ENCODE measurements around the gene UBN2.
"Not testable (repeated sequence)": the region's sequence is repeated elsewhere in the genome, so short reads cannot be mapped to it uniquely, and the experiment has no call there.

UBN2 gene

DNA sequence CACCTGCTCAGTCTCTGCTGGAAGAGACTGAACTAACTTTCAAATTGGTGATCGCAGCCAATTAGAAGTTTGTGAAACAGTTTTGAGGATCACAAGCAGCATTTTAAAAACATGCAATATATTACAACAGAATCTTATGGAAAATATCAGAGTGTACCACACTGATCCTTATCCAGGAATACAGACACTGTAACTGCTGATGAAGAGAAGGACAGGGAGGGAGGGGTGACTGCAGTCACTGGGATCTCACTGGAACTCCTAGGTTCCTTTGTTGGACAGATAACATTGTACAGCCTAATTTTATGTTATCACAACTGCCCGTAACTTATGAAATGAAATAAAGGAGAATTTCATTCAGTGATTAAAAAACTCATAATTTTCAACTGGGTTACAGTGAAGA, 6.8 kb upstream of the UBN2 start:
- peaks cover 4% of the 10 kb centered on the region for H3K36me3 Mint-ChIP-seq
- H3K9me3 Mint-ChIP-seq: no peaks in the 10 kb centered on the region
- DNase-seq (ENCODE audit: low spot score in 2 of 2) (no peak), ATAC-seq (ENCODE audit: low read depth) (no peak)
- H3K4me1 Mint-ChIP-seq: no peaks in the 10 kb centered on the region
- no peak overlapping the region for H3K4me3 Mint-ChIP-seq
- no peak overlapping the region for H3K27ac Mint-ChIP-seq
- peaks cover 10% of the 10 kb centered on the region for H3K27me3 Mint-ChIP-seq

DNA sequence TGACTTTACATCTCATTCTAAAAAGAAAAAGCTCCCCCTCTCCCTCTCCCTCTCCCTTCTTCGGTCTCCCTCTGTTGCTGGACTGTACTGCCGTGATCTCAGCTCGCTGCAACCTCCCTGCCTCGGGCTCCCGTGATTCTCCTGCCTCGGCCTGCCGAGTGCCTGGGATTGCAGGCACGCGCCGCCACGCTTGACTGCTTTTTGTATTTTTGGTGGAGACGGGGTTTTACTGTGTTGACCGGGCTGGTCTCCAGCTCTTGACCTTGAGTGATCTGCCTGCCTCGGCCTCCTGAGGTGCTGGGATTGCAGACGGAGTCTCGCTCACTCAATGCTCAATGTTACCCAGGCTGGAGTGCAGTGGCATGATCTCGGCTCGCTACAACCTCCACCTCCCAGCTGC, 6.2 kb upstream of the UBN2 start:
- not testable (repeated sequence) for DNase-seq (ENCODE audit: low spot score in 2 of 2); H3K9me3 Mint-ChIP-seq; H3K4me3 Mint-ChIP-seq; ATAC-seq (ENCODE audit: low read depth); H3K36me3 Mint-ChIP-seq; H3K27me3 Mint-ChIP-seq; H3K4me1 Mint-ChIP-seq; H3K27ac Mint-ChIP-seq

DNA sequence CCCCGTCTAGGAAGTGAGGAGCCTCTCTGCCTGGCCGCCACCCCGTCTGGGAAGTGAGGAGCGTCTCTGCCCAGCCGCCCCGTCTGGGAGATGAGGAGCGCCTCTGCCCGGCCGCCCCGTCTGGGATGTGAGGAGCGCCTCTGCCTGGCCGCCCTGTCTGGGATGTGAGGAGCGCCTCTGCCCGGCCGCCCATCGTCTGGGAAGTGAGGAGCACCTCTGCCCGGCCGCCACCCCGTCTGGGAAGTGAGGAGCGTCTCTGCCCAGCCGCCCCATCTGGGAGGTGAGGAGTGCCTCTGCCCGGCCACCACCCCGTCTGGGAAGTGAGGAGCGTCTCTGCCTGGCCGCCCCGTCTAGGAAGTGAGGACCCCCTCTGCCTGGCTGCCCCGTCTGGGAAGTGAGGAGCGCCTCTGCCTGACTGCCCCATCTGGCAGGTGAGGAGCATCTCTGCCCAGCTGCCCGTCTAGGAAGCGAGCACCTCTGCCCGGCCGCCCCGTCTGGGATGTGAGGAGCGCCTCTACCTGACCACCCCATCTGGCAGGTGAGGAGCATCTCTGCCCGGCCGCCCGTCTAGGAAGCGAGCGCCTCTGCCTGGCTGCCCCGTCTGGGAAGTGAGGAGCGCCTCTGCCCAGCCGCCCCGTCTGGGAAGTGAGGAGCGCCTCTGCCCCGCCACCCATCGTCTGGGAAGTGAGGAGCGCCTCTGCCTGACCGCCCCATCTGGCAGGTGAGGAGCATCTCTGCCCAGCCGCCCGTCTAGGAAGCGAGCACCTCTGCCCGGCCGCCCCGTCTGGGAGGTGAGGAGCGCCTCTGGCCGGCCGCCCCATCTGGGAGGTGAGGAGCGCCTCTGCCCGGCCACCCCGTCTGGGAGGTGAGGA, 5.5 kb upstream of the UBN2 start:
- H3K27ac Mint-ChIP-seq; H3K4me1 Mint-ChIP-seq; H3K27me3 Mint-ChIP-seq; ATAC-seq (ENCODE audit: low read depth); H3K9me3 Mint-ChIP-seq; DNase-seq (ENCODE audit: low spot score in 2 of 2); H3K36me3 Mint-ChIP-seq; H3K4me3 Mint-ChIP-seq: not testable (repeated sequence)

GRCh38 chr7:139226158-139226515, 4.9 kb upstream of the UBN2 start:
- not testable (repeated sequence) for H3K4me1 Mint-ChIP-seq; H3K27me3 Mint-ChIP-seq; H3K9me3 Mint-ChIP-seq; H3K4me3 Mint-ChIP-seq; ATAC-seq (ENCODE audit: low read depth); H3K36me3 Mint-ChIP-seq; H3K27ac Mint-ChIP-seq; DNase-seq (ENCODE audit: low spot score in 2 of 2)

DNA sequence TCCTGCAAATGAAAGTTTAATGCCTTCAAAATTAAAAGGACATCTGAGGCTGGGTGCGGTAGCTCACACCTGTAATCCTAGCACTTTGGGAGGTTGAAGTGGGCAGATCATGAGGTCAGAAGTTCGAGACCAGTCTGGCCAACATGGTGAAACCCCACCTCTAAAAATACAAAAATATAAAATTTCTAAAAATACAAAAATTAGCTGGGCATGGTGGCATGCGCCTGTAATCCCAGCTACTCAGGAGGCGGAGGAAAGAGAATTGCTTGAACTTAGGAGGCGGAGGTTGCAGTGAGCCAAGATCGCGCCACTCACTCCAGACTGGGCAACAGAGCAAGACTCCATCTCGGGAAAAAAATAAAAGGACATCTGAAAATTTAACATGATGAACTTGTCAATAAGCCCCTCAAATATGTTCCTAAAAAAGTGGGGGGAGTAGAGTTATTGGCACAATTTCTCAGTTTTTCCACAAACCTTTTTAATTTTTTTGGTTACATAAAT, 4.0 kb upstream of the UBN2 start:
- H3K27me3 Mint-ChIP-seq; DNase-seq (ENCODE audit: low spot score in 2 of 2); H3K36me3 Mint-ChIP-seq; H3K4me3 Mint-ChIP-seq; ATAC-seq (ENCODE audit: low read depth); H3K9me3 Mint-ChIP-seq; H3K27ac Mint-ChIP-seq; H3K4me1 Mint-ChIP-seq: not testable (repeated sequence)

DNA sequence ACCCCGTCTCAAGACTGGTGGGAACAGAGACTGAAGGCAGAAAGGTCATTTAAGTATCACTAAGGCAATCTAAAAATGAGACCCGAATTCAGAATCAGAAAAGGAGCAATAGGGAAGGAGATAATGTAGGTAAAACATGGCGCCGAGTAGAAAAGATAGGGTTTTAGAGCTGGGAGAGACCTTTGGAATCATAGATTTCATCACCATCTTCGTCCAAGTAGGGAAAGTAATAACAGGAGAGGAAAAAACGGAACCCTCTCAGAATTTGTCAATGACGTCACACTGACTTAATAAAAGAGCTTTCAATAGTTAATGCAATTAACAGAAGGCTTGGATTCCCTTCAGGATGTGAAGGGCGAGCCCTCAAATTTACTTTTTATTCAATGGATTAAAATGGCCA, 1.0 kb upstream of the UBN2 start:
- Mint-ChIP-seq H3K27me3 (no peaks in the 10 kb centered on the region), H3K9me3 (no peaks in the 10 kb centered on the region), H3K4me3 (peak overlapping the region; percentile 76), H3K4me1 (peaks cover 12% of the 10 kb centered on the region), H3K36me3 (no peaks in the 10 kb centered on the region), H3K27ac (peak overlapping the region; percentile 13)
- ATAC-seq (ENCODE audit: low read depth): no peak
- DNase-seq (ENCODE audit: low spot score in 2 of 2): no peak

DNA sequence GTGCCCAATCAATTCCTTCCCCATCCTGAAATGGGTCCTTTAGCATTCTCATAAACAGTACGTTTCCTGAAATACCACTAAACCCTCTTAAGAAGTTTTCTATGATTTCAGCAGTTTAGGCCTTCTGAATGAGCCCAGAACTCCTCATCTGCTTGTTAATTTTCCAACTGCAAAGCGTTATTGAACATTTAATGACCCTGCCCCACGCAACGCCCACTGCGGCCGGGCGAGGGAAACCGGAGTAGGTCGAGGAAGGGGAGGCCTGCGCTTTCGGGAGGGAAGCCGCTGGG, 608 bp upstream of the UBN2 start:
- Mint-ChIP-seq H3K27ac (peak overlapping the region; percentile 97), H3K9me3 (no peaks in the 10 kb centered on the region), H3K4me1 (peaks cover 12% of the 10 kb centered on the region), H3K36me3 (no peaks in the 10 kb centered on the region), H3K27me3 (no peaks in the 10 kb centered on the region), H3K4me3 (peak overlapping the region; percentile 100)
- ATAC-seq (ENCODE audit: low read depth) (no peak), DNase-seq (ENCODE audit: low spot score in 2 of 2) (no peak)

DNA sequence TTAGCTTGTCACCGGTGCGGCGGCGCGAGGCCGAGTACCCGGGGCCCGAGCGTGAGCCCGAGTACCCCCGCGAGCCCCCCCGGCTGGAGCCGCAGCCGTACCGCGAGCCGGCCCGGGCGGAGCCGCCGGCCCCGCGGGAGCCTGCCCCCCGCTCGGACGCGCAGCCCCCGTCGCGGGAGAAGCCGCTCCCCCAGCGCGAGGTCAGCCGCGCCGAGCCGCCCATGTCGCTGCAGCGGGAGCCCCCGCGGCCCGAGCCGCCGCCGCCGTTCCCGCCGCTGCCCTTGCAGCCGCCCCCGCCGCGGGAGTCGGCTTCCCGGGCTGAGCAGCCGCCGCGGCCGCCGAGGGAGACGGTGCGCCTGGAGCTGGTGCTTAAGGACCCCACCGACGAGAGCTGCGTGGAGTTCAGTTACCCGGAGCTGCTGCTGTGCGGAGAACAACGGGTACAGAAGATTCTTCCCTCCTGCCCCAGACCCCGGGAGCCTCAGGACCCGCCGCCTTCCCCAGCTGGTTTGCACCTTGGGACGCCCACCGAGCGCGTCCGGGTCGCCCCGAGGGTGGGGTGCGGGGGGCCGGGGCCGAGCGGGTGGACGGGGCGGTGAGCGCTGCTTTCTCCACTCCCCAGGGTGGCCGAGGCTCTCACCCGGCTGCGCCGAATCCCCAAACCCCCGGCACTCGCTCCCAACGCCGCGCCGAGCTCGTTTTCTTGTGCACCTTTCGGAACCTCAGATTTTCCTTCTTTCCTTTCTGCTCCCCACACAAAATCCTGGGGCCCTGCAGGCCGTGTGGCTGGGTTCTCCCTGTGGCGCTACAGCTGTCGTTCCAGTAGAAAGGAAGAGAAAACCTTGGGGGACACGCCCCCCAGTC, 708 bp downstream of the UBN2 start:
- H3K4me1 Mint-ChIP-seq: peaks cover 12% of the 10 kb centered on the region
- peak overlapping the region; percentile 100 for H3K4me3 Mint-ChIP-seq
- no peaks in the 10 kb centered on the region for H3K9me3 Mint-ChIP-seq
- peaks cover under 1% of the 10 kb centered on the region for H3K36me3 Mint-ChIP-seq
- no peaks in the 10 kb centered on the region for H3K27me3 Mint-ChIP-seq
- peak; percentile 15 to 44 for DNase-seq (ENCODE audit: low spot score in 2 of 2)
- peak; percentile 16 for ATAC-seq (ENCODE audit: low read depth)
- peak overlapping the region; percentile 97 for H3K27ac Mint-ChIP-seq

DNA sequence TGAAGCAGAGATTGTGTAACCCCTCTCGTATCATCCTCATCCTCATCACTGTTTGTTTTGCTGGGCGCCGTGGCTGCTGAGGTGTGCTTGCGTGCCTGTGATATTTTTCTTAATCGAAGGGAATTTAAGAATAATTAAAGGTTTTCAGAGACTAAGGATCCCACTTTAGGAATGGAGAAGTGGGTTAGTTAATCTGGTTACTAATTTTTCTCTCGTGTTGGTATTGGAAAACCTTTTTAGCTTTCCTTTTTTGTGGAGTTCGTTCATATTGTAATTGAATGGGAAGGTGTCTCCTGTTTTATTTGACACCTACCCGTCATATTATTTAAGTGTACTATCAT, 1.3 kb downstream of the UBN2 start:
- DNase-seq (ENCODE audit: low spot score in 2 of 2) (no peak), ATAC-seq (ENCODE audit: low read depth) (no peak)
- peaks cover 12% of the 10 kb centered on the region for H3K4me1 Mint-ChIP-seq
- peak overlapping the region; percentile 77 for H3K27ac Mint-ChIP-seq
- H3K36me3 Mint-ChIP-seq: peaks cover 3% of the 10 kb centered on the region
- H3K27me3 Mint-ChIP-seq: no peaks in the 10 kb centered on the region
- no peaks in the 10 kb centered on the region for H3K9me3 Mint-ChIP-seq
- H3K4me3 Mint-ChIP-seq: peak overlapping the region; percentile 90

GRCh38 chr7:139232904-139233303, 1.9 kb downstream of the UBN2 start:
- Mint-ChIP-seq H3K36me3 (peaks cover 8% of the 10 kb centered on the region), H3K9me3 (no peaks in the 10 kb centered on the region), H3K27ac (no peak overlapping the region), H3K4me1 (peaks cover 12% of the 10 kb centered on the region), H3K4me3 (peak overlapping the region; percentile 90), H3K27me3 (no peaks in the 10 kb centered on the region)
- ATAC-seq (ENCODE audit: low read depth): no peak
- DNase-seq (ENCODE audit: low spot score in 2 of 2): no peak

- no peak for ATAC-seq (ENCODE audit: low read depth)
- H3K9me3 Mint-ChIP-seq: no peaks in the 10 kb centered on the region
- peaks cover 37% of the 10 kb centered on the region for H3K36me3 Mint-ChIP-seq
- H3K27ac Mint-ChIP-seq: no peak overlapping the region
- DNase-seq (ENCODE audit: low spot score in 2 of 2): no peak
- H3K4me3 Mint-ChIP-seq: no peak overlapping the region
- H3K4me1 Mint-ChIP-seq: peaks cover 3% of the 10 kb centered on the region
- H3K27me3 Mint-ChIP-seq: no peaks in the 10 kb centered on the region
Measured at GRCh38 chr7:139241258-139241657, 10.2 kb downstream of the UBN2 start.

DNA sequence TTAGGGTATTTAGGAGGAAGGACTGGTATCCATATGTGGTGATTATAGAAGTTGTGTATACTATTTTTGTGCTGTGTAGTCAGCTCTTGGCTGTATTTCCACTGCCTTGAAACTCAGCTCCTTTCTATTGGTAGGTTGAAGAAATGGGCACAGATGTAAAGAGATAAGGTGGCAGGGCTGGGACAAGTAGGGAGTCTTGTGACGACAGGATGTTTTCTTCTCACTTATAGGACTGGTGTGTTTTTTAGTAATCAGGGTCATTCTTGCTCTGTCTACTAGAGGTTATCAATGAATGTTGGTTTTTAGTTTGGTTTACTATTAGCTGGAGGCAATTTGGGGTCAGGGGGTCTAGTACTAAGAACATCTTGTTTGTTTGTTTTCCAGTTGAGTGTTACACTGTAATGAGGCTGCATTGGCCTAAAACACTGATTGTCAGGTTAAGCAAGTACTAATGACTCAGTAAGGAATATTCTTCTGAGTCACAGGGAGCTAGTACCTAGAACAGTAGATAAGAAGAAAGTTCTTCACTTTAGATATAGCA, 11.8 kb downstream of the UBN2 start:
- DNase-seq (ENCODE audit: low spot score in 2 of 2) (no peak), ATAC-seq (ENCODE audit: low read depth) (no peak)

GRCh38 chr7:139245401-139245800, 14.4 kb downstream of the UBN2 start:
- Mint-ChIP-seq H3K4me3 (no peak overlapping the region), H3K4me1 (peaks cover 3% of the 10 kb centered on the region), H3K27ac (no peak overlapping the region), H3K36me3 (peaks cover 30% of the 10 kb centered on the region), H3K9me3 (no peaks in the 10 kb centered on the region), H3K27me3 (no peaks in the 10 kb centered on the region)
- no peak for ATAC-seq (ENCODE audit: low read depth)
- DNase-seq (ENCODE audit: low spot score in 2 of 2): no peak

More for the DNA sequence above, 11.8 kb downstream of the UBN2 start:
- Mint-ChIP-seq H3K4me3 (no peak overlapping the region), H3K9me3 (no peaks in the 10 kb centered on the region), H3K27me3 (no peaks in the 10 kb centered on the region), H3K4me1 (peaks cover 3% of the 10 kb centered on the region), H3K36me3 (peaks cover 37% of the 10 kb centered on the region), H3K27ac (no peak overlapping the region)

GRCh38 chr7:139246494-139246893, 15.5 kb downstream of the UBN2 start:
- H3K4me1 Mint-ChIP-seq: peaks cover 3% of the 10 kb centered on the region
- peaks cover 30% of the 10 kb centered on the region for H3K36me3 Mint-ChIP-seq
- H3K27ac Mint-ChIP-seq: no peak overlapping the region

More at GRCh38 chr7:139246494-139246893, 15.5 kb downstream of the UBN2 start:
- Mint-ChIP-seq H3K4me3 (no peak overlapping the region), H3K27me3 (no peaks in the 10 kb centered on the region), H3K9me3 (no peaks in the 10 kb centered on the region)
- DNase-seq (ENCODE audit: low spot score in 2 of 2) (no peak), ATAC-seq (ENCODE audit: low read depth) (no peak)
